Liver (tissue), 9 donors: ENCODE results near the gene OSTF1. TPM values are rescaled to one million over a fixed set of nuclear protein-coding genes. Genes with fewer than 3 reads are reported as not detected.

ENCODE experiments used
- DNase-seq: peaks from one replicate; pipeline ENCODE4 v3.0.0-alpha.2; 2017; ENCODE audit warnings: low spot score
- H3K27ac ChIP-seq, 2 donors: one replicate each; pipeline ENCODE4 v1.7.0; 2013; ENCODE audit warnings: inconsistent platforms in 2 of 2, low read length in 2 of 2, control low read depth in 1 of 2, low read depth in 1 of 2, mild to moderate bottlenecking in 1 of 2
- H3K27me3 ChIP-seq, 4 donors: one replicate each; pipeline versions ENCODE4 v1.6.1 to v1.7.0; 2013; ENCODE audit warnings: low read length in 3 of 4, inconsistent platforms in 1 of 4, mild to moderate bottlenecking in 1 of 4, moderate library complexity in 1 of 4; ENCODE audit not compliant: control insufficient read depth in 4 of 4, insufficient read depth in 4 of 4
- H3K36me3 ChIP-seq, 4 donors: one replicate each; pipeline versions ENCODE4 v1.6.1 to v1.7.0; 2013; ENCODE audit warnings: low read length in 3 of 4, mild to moderate bottlenecking in 3 of 4, low read depth in 1 of 4, moderate library complexity in 1 of 4; ENCODE audit not compliant: control insufficient read depth in 4 of 4, insufficient read depth in 3 of 4
- H3K4me1 ChIP-seq, 4 donors: one replicate each; pipeline versions ENCODE4 v1.6.1 to v1.7.0; 2013; ENCODE audit warnings: low read length in 3 of 4, mild to moderate bottlenecking in 3 of 4, moderate library complexity in 1 of 4; ENCODE audit not compliant: control insufficient read depth in 4 of 4, insufficient read depth in 4 of 4
- H3K4me3 ChIP-seq, 3 donors: one replicate each; pipeline versions ENCODE4 v1.6.1 to v1.7.0; 2013; ENCODE audit warnings: low read length in 3 of 3, control low read depth in 1 of 3, low read depth in 1 of 3, mild to moderate bottlenecking in 1 of 3
- H3K9ac ChIP-seq, 2 donors: one replicate each; pipeline ENCODE4 v1.7.0; 2013; ENCODE audit warnings: low read length in 2 of 2, mild to moderate bottlenecking in 2 of 2, moderate library complexity in 2 of 2, control low read depth in 1 of 2, low read depth in 1 of 2
- H3K9me3 ChIP-seq, 4 donors: one replicate each; pipeline versions ENCODE4 v1.6.1 to v1.7.0; 2013; ENCODE audit warnings: low read length in 3 of 4; ENCODE audit not compliant: control insufficient read depth in 4 of 4
- ATF3 ChIP-seq: IDR thresholded peaks from 2 replicates; pipeline ENCODE4 v1.6.1; 2016; ENCODE audit warnings: antibody characterized with exemption
- CTCF ChIP-seq: fragments of 150-350 bp; IDR thresholded peaks from 2 replicates; pipeline ENCODE4 v1.5.1; 2017; ENCODE audit warnings: improper control_type of control experiment, low read depth, low read length; ENCODE audit not compliant: missing input control
- EGR1 ChIP-seq, 2 donors: IDR thresholded peaks; 2 replicates each; pipeline ENCODE4 v1.6.1; 2016 to 2018; ENCODE audit warnings: antibody characterized with exemption in 2 of 2, low read depth in 2 of 2
- FOXA1 ChIP-seq: IDR thresholded peaks from 2 replicates; pipeline ENCODE4 v1.6.1; 2016; ENCODE audit warnings: antibody characterized with exemption
- FOXA2 ChIP-seq: IDR thresholded peaks from 2 replicates; pipeline ENCODE4 v1.6.1; 2016; ENCODE audit warnings: antibody characterized with exemption
- GABPA ChIP-seq, 2 donors: IDR thresholded peaks in 1 of 2; conservative IDR thresholded peaks in 1 of 2; 2 replicates each; pipeline ENCODE4 v1.6.1; 2016; ENCODE audit warnings: antibody characterized with exemption in 2 of 2, mild to moderate bottlenecking in 1 of 2, moderate library complexity in 1 of 2
- HNF4A ChIP-seq, 2 donors: conservative IDR thresholded peaks; 2 replicates each; pipeline ENCODE4 v1.6.1; 2016; ENCODE audit warnings: antibody characterized with exemption in 2 of 2, mild to moderate bottlenecking in 2 of 2
- HNF4G ChIP-seq: IDR thresholded peaks from 2 replicates; pipeline ENCODE4 v1.6.1; 2016; ENCODE audit warnings: antibody characterized with exemption
- JUND ChIP-seq, 2 donors: IDR thresholded peaks; 2 replicates each; pipeline ENCODE4 v1.6.1; 2016; ENCODE audit warnings: antibody characterized with exemption in 2 of 2
- MAX ChIP-seq: IDR thresholded peaks from 2 replicates; pipeline ENCODE4 v1.6.1; 2016; ENCODE audit warnings: antibody characterized with exemption
- NR2F2 ChIP-seq: IDR thresholded peaks from 2 replicates; pipeline ENCODE4 v1.6.1; 2016; ENCODE audit warnings: antibody characterized with exemption
- RAD21 ChIP-seq, 2 donors: IDR thresholded peaks; 2 replicates each; pipeline ENCODE4 v1.6.1; 2016; ENCODE audit warnings: antibody characterized with exemption in 2 of 2, mild to moderate bottlenecking in 2 of 2
- RXRA ChIP-seq, 2 donors: IDR thresholded peaks; 2 replicates each; pipeline ENCODE4 v1.6.1; 2017 to 2018; ENCODE audit warnings: antibody characterized with exemption in 2 of 2, mild to moderate bottlenecking in 1 of 2
- SP1 ChIP-seq: IDR thresholded peaks from 2 replicates; pipeline ENCODE4 v1.6.1; 2018; ENCODE audit warnings: antibody characterized with exemption, mild to moderate bottlenecking
- TAF1 ChIP-seq: conservative IDR thresholded peaks from 2 replicates; pipeline ENCODE4 v1.6.1; 2016; ENCODE audit warnings: antibody characterized with exemption, mild to moderate bottlenecking
- YY1 ChIP-seq: IDR thresholded peaks from 2 replicates; pipeline ENCODE4 v1.6.1; 2016; ENCODE audit warnings: antibody characterized with exemption, mild to moderate bottlenecking
- ZBTB33 ChIP-seq: IDR thresholded peaks from 2 replicates; pipeline ENCODE4 v1.6.1; 2016; ENCODE audit warnings: antibody characterized with exemption
- WGBS: extraction: QIAGEN DNeasy Blood & Tissue Kit; methylation state at CpG from one replicate; pipeline ENCODE4 v1.1.7; 2013; 5-methylcytosine and 5-hydroxymethylcytosine counted together
- polyA plus RNA-seq, 2 donors: library from polyadenylated mRNA; stranded (reverse) in 1 of 2; unstranded in 1 of 2; fragments of 200-250 nt in 1 of 2; fragments of >200 nt in 1 of 2; fragmentation: Nextera tagmentation in 1 of 2; extraction: Ambion mirVana in 1 of 2; gene quantifications; one replicate each; pipeline versions ENCODE4 v1.2.1 to v1.2.3, GENCODE V29; 2013 to 2015
- total RNA-seq, 2 donors: library from RNA; depleted of rRNA; stranded (reverse); fragments of >200 nt; gene quantifications; one replicate each; pipeline ENCODE4 v1.2.3, GENCODE V29; 2014
- TF ChIP-seq, protein P1 (sequence below): IDR thresholded peaks from 2 replicates; pipeline ENCODE4 v1.6.1; 2016; ENCODE audit warnings: antibody characterized with exemption, mild to moderate bottlenecking
- donor health status: healthy.
- donor health status: healthy.
- donor health status: healthy.
- donor health status: healthy.
- donor health status: healthy.

OSTF1 gene
- total and polyA plus RNA-seq, 4 donors = 19.8 to 29.7 (median 26.9) TPM

GRCh38 chr9:75138260-75139040 is 50.1 kb downstream of the OSTF1 start:
- Histone ChIP-seq H3K9me3 (no peaks in the 10 kb centered on the region), H3K36me3 (peaks cover 4 to 48% (median 23%) of the 10 kb centered on the region in 4 donors), H3K27ac (no peak overlapping the region), H3K4me1 (no peaks in the 10 kb centered on the region), H3K27me3 (no peaks in the 10 kb centered on the region), H3K4me3 (no peak overlapping the region), H3K9ac (no peak overlapping the region)
- no peak for DNase-seq
- 81% methylated on average over 1 of the region's 1 CpG for WGBS
- TF ChIP-seq YY1 (no peak), FOXA1 (no peak)
- TF ChIP-seq, protein P1, sequence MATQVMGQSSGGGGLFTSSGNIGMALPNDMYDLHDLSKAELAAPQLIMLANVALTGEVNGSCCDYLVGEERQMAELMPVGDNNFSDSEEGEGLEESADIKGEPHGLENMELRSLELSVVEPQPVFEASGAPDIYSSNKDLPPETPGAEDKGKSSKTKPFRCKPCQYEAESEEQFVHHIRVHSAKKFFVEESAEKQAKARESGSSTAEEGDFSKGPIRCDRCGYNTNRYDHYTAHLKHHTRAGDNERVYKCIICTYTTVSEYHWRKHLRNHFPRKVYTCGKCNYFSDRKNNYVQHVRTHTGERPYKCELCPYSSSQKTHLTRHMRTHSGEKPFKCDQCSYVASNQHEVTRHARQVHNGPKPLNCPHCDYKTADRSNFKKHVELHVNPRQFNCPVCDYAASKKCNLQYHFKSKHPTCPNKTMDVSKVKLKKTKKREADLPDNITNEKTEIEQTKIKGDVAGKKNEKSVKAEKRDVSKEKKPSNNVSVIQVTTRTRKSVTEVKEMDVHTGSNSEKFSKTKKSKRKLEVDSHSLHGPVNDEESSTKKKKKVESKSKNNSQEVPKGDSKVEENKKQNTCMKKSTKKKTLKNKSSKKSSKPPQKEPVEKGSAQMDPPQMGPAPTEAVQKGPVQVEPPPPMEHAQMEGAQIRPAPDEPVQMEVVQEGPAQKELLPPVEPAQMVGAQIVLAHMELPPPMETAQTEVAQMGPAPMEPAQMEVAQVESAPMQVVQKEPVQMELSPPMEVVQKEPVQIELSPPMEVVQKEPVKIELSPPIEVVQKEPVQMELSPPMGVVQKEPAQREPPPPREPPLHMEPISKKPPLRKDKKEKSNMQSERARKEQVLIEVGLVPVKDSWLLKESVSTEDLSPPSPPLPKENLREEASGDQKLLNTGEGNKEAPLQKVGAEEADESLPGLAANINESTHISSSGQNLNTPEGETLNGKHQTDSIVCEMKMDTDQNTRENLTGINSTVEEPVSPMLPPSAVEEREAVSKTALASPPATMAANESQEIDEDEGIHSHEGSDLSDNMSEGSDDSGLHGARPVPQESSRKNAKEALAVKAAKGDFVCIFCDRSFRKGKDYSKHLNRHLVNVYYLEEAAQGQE = no peak

- DNase-seq = no peak
- Histone ChIP-seq H3K4me1 (no peaks in the 10 kb centered on the region), H3K27ac (no peak overlapping the region), H3K9me3 (no peaks in the 10 kb centered on the region), H3K36me3 (peaks cover 7 to 50% (median 28%) of the 10 kb centered on the region in 4 donors), H3K9ac (no peak overlapping the region), H3K4me3 (no peak overlapping the region), H3K27me3 (no peaks in the 10 kb centered on the region)
- 96% methylated on average over 7 of the region's 7 CpGs for WGBS
- no peak for TF ChIP-seq TAF1
- TF ChIP-seq RAD21 (IDR thresholded peaks at IDR 0.05) = no peak
- no peak for TF ChIP-seq ATF3
- no peak for TF ChIP-seq MAX
- no peak for TF ChIP-seq NR2F2
- no peak for TF ChIP-seq FOXA2
- no peak for TF ChIP-seq RXRA (IDR thresholded peaks at IDR 0.05)
- TF ChIP-seq HNF4G = no peak
- no peak for TF ChIP-seq CTCF
- TF ChIP-seq ZBTB33 = no peak
- no peak for TF ChIP-seq EGR1 (IDR thresholded peaks at IDR 0.05; ENCODE audit: low read depth in 2 of 2)
- TF ChIP-seq, protein P1 = no peak
- TF ChIP-seq GABPA (IDR thresholded peaks at IDR 0.05 in 1 of 2, conservative IDR thresholded peaks at IDR 0.05 in 1 of 2) = no peak
- TF ChIP-seq FOXA1 = no peak
- no peak for TF ChIP-seq SP1
- TF ChIP-seq HNF4A (conservative IDR thresholded peaks at IDR 0.05) = no peak
- no peak for TF ChIP-seq JUND (IDR thresholded peaks at IDR 0.05)
These were observed 50.9 kb downstream of the OSTF1 start for GRCh38 chr9:75139201-75139600.
